ENCODE measurements around the gene TPMT.
"Not testable (repeated sequence)": the region's sequence is repeated elsewhere in the genome, so short reads cannot be mapped to it uniquely, and the experiment has no call there.

TPMT gene

DNA sequence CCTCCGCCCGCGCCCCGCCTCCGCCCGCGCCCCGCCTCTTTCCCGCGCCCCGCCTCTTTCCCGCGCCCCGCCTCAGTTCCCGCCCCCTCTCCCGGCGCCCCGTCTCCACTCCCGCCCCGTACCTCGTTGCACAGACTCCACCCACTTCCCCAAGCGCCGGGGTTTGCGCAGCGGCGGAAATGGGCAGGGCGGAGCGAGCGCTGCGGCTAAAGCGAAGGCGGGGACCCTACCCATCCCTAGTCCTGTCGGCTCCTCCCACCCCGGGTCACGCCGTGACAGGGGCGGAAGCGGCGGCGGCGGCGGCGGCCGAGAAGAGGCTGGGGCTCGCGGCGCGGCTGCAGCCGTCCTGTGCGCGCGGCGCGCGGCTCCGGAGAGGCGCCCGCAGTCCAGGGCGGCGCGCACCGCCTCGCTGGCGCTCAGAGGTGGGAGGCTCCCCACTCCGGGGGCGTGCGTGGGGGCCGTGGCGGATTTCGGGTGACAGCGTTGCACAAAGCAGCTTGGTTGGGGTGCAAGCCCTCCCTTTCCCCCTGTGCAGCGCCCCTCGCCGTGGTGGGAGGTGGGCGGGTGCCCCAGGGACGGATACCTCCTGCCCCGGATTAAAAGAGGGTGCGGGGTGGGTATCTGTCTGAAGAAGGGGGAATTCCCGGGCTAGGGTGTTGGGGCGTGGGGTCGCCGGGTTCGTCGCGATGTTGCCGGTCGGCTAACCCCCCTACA is 430 bp upstream of the TPMT start, which contains the start of gene KDM1B:
KDM1B (plus strand) TSS at position 273 of the 714 bp plus-strand sequence. CDS start 4,474 bp downstream, outside the sequence.
- DNase-seq (ENCODE audit: low read depth) = peak; percentile 97

DNA sequence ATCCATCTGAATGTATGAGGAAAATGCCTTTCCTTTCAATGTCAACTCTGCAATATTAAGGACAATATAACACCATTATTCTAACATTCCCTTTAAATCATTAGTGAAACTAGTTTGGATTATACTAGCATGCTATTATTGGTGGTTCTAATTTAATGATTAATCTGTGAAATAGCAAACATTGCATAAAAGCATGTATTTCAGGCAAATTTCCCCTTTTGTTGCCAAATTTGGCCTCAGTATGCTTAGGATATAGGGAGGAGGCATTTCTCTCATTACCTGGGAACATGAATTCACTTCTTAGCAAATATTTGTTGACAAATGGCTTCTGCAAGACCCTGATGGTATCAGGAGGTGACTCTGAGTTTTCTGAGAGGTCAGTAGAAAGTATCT is 1.6 kb downstream of the TPMT start:
- no peak for DNase-seq (ENCODE audit: low read depth)

DNA sequence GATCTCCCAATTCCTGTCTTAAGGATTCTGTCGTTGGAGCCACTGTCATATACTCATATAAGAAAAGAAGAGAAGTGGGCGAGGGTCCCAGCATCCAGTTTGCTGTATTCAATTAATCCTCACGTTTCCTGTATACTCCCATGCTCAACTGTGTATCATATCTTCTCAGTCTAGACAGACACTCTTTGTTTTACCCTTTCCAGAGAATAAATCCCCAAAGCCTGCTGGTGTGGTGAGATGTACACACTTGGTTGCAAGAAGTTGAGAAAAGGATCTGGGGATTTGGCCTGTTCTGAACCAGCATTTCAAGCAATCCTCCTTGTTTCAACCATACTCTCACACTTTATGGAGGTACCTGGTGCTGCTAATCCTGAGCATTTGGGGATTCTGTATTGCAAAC is 3.1 kb downstream of the TPMT start:
- no peak for DNase-seq (ENCODE audit: low read depth)

DNA sequence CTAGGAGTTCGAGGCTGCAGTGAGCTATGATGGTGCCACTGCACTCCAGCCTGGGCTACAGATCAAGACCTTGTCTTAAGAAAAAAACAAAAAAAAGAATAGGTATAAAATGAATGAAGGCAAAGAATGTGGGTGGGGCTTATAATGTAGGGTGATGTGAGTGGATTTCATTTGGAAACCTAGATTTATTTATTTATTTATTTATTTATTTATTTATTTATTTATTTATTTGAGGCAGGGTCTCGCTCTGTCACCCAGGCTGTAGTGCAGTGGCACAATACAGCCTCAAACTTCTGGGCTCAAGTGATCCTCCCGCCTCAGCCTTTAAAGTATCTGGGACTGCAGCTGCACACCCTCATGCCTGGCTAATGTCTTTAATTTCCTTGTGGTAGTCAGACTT is 3.5 kb downstream of the TPMT start:
- not testable (repeated sequence) for DNase-seq (ENCODE audit: low read depth)

DNA sequence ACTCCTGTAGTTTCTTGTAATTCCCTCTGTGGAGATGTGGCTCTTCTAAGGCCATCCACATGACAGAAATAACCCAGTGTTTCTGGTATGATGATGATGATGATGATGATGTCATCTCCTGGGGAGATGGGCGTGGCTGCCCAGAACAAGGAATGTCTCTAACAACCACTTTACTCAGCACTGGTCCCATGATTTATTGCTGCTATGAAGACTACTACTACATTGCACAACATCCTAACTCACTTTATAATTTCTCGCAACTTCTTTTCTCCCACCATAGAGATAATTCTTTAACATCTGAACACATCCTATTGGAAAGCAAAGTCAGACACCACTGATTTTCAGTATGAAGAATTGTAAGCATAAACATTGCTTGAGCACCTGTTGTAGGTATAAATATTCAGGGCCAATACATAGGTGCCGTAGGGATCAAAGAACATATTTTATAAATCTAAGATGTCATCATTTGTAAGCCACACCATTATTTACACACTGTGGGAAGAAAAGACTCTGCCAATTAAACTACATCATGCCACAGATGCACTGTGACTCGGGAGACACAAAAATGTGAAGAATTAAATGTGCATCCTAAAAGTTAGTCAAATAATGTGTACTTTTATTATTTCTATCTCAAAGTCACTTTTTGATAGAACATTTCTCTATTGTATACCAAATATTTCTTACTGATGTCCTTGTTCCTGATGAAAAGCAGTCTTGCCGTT is 6.4 kb downstream of the TPMT start:
- DNase-seq (ENCODE audit: low read depth) = peak; percentile 97

DNA sequence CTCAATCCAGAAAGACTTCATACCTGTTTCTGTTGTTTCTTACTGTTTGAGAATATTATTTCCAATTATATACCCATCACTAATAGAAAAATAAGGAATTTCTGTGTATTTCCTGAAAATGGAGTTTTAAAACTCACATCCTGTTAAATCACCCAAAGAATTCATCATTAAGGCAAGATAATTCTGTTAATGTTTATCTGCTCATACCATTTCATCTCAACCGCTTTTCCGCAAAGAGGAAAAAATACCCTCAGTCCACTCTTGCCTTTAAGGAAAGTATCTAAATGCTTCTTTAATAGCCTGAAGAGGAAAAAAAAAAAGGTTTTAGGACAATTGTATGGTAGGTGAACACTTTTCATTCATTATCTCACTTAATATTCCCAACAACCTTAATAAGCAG is 7.3 kb downstream of the TPMT start:
- no peak for DNase-seq (ENCODE audit: low read depth)

DNA sequence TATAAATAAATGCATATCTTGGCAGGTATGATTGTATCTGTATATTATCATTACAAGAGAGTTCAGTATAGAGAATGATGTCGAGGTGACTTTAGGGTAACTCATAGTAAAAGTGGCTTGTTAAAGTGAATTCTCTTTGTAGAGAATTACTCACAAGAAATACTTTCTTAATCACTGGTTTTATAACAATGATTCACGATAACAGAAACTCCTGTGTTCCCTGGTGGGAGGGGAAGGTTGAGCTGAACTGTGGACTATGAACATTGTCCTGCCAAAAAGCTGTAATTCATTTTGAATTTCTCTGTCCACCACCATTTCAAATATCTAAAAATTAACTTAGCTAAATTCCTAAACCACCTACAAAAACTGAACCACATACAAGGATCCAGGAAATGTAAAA is 7.7 kb downstream of the TPMT start:
- DNase-seq (ENCODE audit: low read depth) = peak; percentile 63

DNA sequence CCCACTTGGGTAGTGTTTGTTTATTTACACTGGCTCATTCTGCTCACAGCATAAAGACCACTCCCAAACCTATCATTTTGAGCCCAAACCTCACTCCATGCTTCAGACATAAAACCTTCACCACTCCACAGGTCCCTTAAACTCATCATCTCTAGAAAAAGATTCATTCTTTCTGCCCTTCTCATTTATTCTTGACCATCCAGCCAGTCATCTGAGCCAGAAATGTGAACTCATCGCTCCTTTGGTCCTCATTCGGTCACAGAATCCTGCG is 12.4 kb downstream of the TPMT start:
- DNase-seq (ENCODE audit: low read depth) = no peak

DNA sequence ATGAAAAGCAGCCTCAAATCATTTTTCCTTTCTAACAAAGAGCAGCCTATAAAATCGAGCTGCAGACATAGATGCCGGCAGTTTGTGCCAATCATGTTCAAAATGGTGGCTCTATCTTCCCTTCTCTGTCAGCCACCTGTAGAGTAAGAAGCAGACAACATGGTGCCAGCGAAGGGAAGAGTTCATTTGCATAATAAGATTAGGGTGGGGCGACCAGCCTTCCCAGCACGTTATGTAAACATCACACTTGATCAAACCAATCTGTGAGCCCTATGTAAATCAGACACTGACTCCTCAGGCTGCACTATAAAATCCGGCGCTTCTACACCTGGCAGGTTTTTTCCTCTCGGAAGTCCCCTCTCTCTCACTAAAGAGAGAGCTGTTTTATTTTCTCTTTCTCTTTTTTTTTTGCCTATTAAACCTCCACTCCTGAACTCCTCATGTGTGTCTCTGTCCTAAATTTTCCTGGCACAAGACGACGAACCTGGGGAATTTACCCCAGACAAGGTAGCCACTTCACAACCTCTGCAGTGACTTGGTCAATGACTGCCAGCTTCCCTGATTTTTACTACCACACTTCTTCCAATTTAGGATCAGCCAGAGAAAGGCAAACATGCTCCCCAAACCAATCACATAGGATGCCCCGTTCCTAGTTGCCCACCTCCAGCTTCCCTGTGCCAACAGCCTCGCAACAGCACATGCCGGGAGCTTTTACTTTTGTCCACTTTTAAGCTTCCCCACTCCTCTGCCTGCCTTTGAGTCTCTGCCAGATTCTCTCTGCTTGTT is 12.9 kb downstream of the TPMT start:
- DNase-seq (ENCODE audit: low read depth) = no peak

DNA sequence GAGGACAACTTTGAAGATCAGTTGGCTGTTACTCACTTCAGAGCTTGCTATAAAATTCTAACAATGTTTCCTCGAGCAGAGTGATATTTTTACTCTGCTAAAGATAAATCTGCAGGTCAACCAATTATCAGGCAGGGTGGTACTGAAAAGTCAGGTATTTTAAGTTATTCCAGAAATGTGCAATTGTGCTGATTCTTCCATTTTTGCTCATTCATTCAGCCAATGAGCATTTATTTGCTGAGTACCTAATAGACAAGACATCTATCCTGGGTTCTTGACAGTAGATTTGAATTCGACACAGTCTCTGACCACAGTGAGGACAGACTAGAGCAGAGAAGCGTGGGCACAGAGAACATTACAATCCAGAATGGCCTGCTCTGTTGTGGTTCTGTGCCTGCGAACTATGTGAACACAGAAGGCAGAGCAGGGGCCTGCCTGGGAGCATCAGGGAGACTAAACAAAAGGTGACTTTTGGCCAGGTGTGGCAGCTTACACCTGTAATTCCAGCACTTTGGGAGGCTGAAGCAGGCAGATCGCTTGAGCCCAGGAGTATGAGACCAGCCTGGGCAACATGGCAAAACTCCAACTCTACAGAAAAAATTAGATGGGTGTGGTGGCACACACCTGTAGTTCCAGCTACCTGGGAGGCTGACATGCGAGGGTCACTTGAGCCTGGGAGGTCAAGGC is 14.8 kb downstream of the TPMT start:
- no peak for DNase-seq (ENCODE audit: low read depth)

DNA sequence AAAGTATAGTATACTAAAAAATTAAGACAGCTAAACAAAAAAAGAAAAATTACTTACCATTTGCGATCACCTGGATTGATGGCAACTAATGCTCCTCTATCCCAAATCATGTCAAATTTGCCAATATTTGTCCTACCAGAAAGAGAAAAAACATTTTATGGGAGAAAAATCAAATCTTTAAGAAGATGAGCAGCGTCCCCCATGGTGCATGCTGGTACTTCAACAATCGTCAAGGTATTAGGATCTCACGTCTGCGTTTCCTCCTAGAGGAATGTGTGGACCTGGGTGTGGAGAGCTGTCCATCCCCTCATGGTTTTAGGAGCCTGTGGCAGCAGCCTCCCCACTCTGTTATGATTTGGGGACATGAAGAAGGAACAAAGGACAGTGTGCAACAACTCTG is 16.0 kb downstream of the TPMT start:
- DNase-seq (ENCODE audit: low read depth) = no peak

DNA sequence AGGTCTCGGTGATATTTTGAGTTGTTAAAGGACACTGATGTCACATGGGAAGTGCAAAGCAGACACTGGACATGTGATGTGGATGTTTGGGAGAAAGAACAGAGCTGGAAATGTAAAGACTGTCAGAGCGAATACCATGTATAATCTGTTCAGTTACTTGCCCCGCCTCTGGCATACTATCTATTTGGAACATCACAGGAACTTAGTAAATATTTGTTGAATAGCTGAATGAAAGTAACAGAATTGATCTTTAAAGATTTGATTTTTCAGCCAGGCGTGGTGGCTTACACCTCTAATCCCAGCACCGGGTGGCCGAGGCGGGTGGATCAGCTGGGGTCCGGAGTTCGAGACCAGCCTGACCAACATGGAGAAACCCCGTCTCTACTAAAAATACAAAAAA is 18.6 kb downstream of the TPMT start:
- no peak for DNase-seq (ENCODE audit: low read depth)

DNA sequence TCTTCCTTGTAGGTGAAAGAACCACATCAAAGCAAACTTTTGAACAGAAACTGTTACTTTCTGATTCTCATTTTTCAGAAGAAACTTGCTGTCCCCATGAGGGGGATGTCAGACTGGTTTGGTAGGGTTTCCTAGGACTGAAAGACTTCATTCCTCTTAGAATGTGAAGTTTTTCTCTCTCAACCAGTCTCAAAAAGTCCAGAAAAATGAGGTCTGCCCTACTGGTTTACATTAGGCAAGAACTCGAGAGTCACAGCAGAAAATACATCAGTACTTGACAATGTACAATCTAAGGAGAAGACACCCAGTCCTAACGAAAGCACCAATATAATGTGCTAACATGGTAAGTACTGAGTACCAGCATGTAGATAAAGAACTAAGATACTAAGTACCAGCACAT is 19.7 kb downstream of the TPMT start:
- DNase-seq (ENCODE audit: low read depth) = no peak

DNA sequence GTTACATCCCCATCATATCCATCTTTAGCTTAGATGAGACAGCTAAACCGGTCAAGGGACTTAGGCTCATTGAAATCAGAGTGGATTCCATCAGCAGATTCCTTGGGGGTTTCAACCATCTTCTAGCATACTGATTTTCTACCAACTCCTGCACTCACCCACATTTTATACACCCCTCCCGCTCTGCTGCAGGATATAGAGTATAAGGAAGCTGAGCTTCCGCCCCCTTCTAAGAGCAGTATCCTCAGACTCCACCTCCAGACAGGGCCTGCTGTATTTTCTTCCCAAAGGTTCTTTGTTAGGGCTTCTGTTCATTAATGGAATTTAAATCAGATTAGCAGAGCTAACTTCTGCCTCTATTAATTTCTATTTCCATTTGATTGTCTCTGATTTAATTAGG is 22.5 kb downstream of the TPMT start:
- no peak for DNase-seq (ENCODE audit: low read depth)

DNA sequence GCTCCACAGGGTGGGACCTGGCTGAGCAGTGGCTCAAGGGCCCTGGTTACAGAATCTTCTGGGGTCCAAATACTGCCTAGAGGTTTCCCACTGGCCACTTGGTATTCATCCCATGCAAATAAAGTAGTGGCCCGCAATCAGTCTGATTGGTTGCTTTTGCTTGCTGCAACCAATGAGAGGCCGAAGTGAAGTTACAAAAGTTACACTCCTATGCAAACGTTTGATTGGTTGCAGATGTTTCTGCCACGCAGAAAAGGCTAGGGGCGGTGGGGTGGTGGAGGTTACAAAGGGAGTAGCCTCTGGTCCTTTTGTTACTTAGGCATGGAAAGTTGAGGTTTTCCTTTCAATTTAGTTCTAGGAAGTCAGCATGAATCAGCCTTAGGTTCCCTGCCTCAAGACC is 28.8 kb downstream of the TPMT start:
- peak; percentile 13 for DNase-seq (ENCODE audit: low read depth)

DNA sequence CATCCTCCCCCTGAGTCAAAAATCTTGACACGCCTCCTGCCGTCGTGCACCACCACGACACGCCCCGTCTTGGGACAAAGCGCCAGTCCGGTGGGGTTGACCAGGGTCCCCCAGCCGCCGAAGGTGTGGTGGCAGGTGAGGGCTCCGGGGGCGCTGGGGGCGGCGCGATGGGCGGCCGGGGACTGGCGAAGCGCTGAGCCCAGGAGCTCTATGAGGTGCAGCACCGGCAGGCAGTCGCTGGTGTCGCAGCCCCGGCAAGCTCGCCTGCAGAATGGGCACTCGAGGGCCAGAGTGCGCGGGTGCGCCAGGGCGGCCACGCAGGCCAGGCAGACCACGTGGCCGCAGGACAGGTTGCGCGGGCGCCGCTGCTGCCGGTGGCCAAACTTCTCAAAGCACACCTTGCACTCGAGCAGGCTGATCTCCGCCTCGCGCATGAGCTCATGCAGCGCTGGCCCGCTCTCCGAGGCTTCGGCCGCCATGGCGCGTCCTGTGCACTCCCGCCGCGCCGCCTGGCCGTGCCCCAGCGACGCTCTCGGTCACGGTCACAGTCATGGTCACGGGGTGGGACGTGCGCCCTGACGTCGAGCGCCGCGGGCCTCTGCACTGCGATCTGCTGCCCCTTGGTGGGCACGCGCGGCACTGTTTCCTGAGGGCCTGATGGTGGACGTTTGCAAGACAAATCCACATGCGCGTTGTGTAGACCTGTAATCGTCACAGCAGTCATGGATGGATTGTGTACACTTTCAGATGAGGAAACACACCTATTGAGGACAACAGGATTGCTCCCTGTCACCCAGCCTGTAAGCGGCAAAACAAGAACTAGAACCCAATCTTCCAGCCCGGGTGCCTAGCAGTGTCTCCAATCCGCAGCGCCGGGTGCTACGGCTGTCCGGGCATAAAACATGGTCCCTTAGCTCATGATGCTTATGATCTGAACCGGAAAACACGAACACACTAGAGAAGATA is 32.5 kb downstream of the TPMT start, which contains the start of gene NHLRC1:
NHLRC1 (minus strand) TSS at position 550 of the 966 bp plus-strand sequence; CDS start at position 479, 71 bp downstream.
- peak; percentile 74 for DNase-seq (ENCODE audit: low read depth)

DNA sequence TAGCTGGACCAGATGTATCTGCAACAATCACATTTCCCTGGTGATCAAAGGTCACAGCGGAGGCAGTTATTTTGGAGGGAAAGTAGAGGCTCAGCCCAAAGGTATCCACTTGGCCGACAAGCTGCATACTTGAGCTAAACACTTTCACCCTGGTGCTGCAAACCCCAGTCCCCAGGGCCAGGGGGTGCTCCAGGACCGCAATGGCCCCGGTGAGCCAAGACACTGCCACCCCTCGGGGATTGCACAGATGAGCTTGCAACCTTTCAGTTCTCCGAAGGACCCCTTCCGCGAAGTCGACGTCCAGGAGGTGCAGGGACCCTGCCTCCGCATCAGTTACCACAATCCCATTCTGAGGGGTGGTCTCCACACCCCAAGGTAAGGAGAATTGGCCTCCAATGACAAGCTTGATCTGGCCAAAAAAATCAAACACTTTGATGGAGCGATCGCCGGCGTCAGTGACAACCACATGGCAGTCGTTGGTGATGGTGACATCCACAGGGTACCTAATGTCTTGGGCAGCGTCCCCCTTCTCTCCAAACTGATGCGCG is 33.2 kb downstream of the TPMT start:
- no peak for DNase-seq (ENCODE audit: low read depth)

DNA sequence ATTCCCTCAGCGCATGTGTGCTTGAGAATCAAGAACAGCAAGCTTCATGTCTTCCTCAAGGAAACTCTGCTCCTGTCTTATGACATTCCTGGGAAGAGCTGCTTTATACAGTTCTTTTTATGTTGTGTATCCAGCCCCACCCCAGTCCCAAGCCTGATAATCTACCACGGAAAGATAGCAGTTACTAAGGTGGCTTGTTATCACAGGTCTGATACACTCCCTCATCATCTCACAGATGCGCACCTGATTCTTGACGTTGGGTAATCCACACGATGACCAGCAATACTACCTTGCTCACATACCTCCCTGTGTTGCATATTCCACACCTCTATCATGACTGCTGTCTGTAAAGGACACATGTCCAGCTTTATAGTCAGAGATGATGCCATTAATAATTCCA is 35.6 kb downstream of the TPMT start:
- no peak for DNase-seq (ENCODE audit: low read depth)

DNA sequence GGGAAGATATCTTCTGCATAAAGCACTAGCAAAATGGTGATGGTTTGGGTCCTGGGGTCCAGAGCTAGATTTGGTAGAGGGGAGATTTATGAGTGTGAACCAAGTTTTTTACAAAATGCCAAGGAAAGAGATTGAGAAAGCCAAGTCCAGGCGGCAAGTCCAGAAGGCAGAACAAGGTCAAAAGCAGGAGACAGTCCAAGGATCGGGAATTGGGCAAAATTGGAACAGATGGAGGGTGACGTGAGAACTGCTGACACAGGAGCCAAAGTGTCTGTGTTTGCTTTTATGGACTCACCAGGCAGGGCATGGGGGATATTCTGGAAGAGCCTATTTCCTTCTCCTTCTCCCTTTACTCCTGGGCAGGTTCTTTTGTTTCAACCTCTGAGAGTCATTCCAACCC is 36.5 kb downstream of the TPMT start:
- no peak for DNase-seq (ENCODE audit: low read depth)

DNA sequence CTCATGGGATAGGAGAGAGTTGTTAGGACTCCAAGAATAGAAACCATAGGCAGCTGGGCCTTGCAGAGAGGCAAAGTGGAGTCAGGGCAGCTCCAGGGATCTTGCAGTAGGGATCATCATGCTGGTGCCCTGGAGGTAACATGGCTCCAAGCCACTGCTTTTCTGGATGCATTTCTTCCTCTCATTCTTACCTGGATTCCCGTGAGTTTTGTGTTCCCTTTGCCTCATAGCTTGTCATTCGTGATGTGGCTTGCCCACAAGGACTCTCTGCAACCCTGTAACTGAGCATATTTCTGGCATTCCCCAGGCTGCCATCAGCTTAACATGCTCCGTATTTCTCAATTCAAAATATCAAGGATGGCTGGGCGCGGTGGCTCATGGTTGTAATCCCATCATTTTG is 37.7 kb downstream of the TPMT start:
- no peak for DNase-seq (ENCODE audit: low read depth)

DNA sequence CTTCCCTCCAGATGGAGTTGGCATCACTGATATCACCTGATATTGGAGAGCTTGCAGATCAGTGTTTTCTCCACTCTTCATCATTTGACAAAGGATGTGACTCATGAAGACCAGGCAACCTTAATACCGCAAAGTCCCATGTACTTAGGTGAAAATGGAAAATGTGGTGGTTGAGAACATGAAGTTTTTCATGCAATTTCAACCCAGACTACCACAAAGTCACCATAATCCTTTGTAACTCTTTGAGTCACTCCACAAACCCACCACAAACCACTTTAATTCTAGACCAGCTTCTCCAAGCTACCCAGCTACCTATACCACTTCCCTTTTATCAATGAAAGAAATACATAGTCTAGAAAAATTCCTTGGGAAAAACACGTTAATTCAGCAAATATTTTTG is 39.5 kb downstream of the TPMT start:
- no peak for DNase-seq (ENCODE audit: low read depth)

Data from amniotic epithelial cell (primary cell).